ENCODE results near the gene MAGT1.
"Not testable (repeated sequence)": the region's sequence is repeated elsewhere in the genome, so short reads cannot be mapped to it uniquely, and the experiment has no call there.

The MAGT1 gene
- total RNA-seq, result 67.3 to 81.8 reads per million in 2 donors

DNA sequence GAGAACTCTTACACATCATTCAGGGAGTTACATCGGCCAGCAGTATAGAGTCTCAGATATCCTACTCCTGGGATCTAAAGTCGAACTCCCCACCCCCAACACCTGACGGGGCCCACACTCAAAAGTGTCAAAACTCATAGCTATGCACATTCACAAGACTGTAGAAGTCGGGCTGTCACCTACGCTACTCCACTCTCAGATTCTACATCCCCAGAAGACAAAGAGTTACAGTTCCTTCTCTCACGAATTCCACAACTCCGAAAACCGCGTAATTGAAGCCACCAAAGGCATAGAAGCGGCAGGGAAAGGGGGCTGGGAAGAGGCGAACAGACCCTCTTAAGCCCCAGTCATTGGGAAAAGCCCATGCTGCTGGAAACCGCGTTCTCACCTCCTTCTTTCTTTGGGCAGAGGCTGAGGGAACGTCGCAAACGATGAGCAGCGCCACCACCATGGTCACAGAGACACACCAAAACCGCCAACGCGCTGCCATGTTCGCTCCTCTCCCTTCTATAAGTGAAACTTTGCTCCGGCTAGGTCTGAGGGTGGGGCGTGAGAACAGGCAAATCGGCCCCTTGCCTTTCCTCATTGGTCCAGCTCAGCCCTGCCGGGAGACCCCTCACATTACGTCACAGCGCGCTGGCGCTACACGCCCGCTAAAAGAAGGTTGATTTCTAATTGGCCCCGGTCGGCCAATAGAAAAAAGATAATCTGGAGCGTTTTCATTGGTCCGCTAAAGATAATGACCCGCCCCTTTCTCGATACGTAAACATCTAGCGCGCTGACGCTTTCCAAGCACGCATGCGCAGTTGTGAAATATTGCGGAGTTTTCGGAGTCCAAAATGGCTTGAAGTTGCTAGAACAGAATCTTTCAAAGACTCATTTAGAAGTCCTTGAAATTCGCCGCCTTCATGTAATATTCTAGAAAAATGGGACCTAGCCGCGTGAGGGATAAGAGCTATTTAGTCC is at the start of gene MAGT1:
MAGT1 (minus strand) TSS at position 515 of the 966 bp plus-strand sequence; CDS start at position 490, 25 bp downstream.
- peak; percentile 62 to 98 (median 86) for DNase-seq

DNA sequence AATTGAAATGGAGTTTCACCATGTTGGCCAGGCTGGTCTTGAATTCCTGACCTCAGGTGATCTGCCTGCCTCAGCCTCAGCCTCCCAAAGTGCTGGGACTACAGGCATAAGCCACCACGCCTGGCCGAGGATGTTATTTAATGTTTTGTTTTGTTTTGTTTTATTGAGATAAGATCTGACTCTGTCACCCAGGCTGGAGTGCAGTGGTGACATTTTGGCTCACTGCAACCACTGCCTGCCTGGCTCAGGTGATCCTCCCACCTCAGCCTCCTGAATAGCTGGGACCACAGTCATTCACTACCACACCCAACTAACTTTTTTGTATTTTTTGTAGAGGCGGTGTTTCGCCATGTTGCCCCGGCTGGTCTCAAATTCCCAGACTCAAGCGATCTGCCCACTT is 49.8 kb upstream of the MAGT1 start:
- peak in 1 of 5 experiments; percentile 41 for DNase-seq

DNA sequence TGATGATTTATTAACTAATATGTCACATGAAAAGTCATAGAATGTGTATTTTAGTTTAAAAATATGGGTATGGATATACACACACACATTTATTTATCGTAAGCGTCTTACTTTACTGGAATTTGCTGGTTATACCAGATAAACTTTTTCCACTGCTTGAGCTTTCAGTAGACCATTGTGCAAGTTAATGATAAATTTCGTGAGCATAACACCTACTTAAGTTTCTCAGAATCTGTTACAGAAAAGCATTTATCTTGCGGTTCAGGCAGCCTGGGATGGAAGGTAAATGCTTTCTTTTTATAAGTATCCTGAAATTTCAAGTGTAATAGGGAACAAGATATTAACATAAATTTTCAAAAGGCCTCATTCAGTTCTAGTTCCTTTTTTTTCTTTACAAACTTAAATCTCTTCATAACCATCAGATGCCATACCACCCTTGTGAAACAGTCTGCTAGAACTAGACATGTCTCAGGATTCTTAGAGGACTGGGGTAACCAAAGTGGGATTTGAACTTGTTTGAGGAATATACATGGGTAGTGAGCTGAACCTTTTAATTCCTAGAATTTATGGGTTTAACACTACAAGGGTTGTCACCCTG is 42.9 kb upstream of the MAGT1 start:
- no peak for DNase-seq

DNA sequence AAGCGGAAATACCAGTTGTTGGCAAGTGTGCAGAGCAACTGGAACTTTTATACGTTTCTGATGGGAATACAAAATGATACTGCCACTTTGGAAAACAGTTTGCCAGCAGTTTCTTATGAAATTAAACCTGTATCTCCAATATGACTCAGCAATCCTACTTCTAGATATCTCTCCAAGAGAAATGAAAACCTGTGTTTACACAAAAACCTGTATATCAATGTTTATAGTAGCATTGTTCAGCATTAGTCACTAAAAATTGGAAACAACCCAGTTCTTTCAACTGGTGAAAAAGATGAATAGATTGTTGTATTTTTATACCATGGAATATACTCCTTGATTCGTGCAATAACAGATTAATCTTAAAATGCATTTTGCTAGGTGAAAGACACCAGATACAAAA is 42.1 kb upstream of the MAGT1 start:
- DNase-seq, result no peak

DNA sequence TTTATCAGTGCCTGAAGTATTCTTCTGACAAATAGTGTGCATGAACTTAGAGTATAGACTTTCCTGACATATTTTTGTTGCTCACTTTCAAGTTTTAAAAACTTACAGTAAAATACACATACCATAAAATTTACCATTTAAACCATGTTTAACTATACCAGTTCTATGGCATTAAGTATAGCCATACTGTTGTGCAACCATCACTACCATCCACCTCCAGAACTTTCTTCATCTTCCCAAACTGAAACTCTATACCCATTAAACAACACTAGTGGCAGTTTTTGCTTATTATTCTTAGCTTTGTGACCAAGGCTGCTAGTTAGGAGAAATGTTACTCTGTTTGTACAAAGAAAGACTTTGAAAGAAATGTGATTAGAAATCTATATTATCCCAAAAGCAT is 41.1 kb upstream of the MAGT1 start:
- no peak for DNase-seq

DNA sequence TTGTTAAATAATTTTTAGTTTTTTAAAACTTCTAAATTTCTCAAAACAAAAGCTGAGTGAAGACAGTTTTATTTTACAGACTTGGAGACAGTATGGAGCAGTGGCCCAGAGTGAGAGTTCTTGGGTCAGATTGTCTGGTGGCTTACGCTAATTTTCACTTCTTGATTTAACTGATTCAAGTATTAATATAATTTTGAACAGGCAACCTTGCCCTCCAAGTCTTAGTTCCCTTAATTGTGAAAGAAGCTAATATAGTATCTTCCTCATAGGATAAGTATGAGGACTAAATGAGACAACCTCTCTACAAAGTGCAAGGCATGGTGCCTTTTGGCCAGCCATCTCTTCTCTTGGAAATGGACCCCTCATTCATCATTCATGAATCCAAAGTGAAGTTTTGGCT is 40.7 kb upstream of the MAGT1 start:
- no peak for DNase-seq

DNA sequence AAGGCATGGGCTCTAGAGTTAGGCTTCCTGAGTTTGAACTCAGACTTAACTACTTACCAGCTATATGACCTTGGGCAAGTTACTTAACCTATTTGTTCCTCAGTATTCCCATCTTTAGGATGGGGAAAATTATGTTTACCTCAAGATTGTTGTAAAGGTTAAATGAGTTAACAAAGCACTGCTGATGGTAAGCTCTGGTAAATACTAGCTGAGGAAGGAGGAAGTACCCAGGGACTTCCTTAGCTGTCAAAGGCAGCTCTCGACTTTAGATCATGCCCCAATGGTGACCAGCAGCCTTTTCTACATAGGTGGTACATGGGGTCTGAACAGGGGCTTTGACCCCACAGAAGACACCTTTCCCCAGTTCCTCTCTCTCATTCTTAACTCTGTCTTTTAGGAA is 35.3 kb upstream of the MAGT1 start:
- DNase-seq, result no peak

DNA sequence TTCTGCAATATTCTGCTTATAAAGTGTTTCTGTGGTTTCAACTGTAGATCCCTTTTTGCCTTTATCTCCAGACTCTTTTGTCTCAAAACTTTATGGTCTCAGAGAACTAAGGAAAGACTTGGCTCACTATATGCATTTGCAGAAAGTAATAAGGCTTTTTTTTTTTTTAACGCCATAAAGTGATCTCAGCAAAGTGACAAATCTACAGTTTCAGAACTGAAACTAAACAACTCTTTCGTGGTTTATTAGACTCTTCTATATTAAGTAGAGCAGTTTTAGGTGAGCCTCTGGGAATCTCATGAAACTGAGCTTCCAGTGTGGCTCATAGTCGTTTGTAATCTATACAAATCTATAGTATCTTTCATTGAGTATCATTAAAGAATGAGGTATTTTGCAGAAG is 30.5 kb upstream of the MAGT1 start:
- peak in 1 of 5 experiments; percentile 22 for DNase-seq

DNA sequence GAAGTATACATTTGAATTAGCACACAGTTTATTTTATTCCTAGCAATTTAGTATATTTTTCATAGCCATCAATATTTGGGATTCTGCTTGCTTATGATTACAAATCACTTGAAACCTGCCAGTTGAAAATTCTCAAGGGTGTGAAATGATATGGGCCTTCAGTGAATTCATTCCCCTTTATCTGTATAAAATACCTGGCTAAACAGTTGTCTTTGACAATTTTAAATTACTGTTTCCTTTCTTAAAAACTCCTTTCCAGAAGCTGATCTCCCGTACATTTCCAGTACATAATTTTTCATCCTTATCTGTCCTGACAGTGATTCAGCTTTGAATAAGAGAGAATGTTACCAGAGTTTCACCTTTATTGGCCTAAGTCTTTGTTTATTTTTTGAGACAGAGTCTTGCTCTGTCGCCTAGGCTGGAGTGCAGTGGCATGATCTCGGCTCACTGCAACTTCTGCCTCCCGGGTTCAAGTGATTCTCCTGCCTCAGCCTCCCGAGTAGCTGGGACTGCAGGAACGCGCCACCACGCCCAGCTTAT is 29.2 kb upstream of the MAGT1 start:
- DNase-seq, result no peak

DNA sequence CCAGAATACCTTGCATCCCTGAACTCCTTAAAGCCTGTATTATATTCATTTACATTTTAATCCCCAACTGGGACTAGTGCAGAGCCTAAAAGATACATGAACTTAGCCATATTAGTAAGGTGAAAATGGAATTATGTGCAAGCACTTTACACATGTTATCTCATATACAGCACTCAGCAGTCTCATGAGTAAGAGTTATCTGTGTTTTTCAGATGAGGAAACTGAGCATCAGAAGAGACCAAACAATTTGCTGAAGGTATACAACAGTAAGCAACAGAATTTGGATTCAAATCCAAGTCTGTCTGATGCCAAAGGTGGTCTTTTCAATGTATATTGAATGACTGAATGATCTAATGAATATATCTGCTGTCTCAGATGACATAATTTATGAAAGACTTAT is 27.6 kb upstream of the MAGT1 start:
- no peak for DNase-seq

DNA sequence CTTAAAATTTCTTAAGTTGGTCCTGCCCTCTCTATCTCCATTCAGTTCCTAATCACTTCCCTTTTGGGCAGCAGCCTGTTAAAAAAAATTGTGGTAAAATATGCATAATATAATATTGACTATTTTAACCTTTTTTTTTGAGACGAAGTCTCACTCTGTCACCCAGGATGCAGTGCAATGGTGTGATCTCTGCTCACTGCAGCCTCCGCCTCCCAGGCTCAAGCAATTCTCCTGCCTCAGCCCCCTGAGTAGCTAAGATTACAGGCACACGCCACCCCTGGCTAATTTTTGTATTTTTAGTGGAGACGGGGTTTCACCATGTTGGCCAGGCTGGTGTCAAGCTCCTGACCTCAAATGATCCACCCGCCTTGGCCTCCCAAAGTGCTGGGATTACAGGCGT is 24.1 kb upstream of the MAGT1 start:
- not testable (repeated sequence) for DNase-seq

DNA sequence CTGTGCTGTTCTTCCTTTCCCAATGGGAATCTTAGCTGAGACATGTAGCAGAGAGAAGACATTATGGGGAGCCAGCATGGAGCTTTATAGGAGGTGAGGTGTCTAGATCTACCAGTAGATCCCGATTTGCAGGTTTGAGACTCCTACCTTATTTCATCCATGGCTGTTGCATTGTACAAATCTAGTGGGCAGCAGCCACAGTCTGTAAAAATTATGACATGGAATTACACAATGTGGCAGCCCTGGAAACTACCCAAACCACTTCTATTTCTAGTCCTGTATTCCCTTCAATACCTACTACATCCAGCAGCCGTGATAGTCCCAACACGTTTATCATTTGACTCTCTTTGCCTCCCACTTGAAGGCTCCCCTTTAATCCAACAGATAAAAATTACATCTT is 23.3 kb upstream of the MAGT1 start:
- no peak for DNase-seq

DNA sequence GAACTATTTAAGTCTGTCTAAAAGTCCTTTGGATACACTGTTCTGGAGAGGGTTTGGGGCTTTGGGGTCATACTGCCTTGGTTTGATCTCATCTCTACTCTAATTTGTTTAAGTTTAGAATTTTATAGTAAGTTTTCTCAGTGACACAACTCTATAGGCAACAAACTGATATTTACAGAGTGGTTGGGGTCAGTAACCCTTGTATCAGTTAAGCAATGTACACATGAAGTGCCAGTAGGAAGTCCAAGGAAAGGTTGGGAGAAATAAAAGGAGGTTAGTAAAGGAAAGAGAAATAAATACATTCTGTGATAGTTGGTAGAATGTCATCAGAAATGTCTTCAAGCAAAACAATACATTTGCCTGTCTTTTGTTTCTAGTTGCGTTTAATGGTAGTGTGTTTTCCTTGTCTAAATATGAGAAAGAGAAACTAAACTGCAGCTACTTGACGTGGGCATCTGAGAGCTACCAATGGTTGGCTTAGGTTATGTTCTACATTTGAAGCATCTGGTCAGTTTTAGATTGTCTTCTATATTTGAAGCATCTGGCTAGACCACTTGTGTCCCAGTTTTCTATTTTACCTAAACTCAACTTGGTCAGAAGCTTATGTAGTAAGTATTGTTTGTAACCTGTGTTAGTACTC is 22.2 kb upstream of the MAGT1 start:
- peak in 1 of 5 experiments; percentile 19 for DNase-seq

DNA sequence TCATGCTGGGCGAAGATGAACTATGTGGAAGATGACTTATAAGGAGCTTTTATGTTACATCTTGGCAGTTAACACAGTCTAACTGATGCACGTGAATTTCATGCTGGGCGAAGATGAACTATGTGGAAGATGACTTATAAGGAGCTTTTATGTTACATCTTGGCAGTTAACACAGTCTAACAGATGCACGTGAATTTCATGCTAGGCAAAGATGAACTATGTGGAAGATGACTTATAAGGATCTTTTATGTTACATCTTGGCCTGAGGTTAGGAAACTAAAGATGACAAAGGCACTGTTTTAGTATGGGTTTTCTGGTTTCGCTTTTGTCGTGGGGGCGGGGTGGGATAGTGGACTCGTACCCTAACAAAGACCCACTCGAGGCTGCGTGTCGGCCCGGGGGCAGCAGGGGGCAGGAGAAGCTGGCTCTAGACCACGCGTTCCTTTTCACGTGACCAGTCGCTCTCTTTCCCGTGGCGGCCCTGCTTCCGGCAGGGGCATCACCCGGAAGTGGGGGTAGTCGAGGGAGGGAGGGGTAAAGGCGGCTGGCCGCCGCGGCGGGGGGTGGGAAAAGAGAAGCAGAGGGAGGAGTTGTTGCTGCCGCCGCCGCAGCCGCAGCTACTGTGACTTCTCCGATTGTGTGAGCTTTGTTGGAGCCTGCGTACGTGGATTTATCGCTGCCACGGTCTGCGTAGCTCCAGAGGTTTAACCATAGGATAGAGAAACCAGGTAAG is 15.0 kb upstream of the MAGT1 start, which contains the start of gene ATP7A:
ATP7A (plus strand) TSS at position 586 of the 733 bp plus-strand sequence. CDS start 60,949 bp downstream, outside the sequence.
- peak; percentile 70 to 97 (median 87) for DNase-seq

DNA sequence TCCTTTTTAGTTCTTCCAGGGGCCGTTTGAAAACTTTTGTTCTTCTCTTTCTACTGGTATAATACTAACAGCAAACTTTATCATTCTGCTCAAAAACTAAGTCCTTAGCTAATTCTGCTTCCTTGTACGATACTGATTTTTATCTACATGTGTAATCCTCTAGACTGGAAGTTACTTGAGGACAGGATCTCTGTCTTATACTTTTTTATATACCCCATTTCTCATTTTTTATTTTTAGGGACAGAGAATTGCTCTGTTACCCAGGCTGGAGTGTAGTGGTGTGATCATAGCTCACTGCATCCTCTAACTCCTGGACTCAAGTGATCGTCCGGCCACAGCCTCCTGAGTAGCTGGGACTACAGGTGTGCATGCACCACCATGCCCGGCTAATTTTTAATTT is 6.3 kb upstream of the MAGT1 start:
- DNase-seq, result no peak

DNA sequence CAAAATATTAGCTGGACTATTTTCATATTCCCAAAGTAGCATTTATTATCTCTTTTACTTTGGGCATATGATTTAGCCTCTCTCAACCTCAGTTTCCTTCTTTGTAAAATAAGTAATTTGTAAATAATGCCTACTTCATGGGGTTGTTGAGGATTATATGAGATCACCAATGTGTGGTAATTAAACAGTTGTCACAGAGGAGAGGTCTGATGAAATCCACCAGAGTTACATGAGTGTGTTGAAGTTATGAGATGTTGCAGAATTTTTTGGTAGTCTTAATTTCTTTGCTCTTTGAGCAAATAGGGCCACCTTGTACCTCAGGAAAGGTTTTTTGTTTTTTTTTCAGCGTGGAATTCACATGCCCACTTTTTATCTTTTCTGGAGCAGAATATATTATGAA is 5.5 kb upstream of the MAGT1 start:
- DNase-seq, result no peak

DNA sequence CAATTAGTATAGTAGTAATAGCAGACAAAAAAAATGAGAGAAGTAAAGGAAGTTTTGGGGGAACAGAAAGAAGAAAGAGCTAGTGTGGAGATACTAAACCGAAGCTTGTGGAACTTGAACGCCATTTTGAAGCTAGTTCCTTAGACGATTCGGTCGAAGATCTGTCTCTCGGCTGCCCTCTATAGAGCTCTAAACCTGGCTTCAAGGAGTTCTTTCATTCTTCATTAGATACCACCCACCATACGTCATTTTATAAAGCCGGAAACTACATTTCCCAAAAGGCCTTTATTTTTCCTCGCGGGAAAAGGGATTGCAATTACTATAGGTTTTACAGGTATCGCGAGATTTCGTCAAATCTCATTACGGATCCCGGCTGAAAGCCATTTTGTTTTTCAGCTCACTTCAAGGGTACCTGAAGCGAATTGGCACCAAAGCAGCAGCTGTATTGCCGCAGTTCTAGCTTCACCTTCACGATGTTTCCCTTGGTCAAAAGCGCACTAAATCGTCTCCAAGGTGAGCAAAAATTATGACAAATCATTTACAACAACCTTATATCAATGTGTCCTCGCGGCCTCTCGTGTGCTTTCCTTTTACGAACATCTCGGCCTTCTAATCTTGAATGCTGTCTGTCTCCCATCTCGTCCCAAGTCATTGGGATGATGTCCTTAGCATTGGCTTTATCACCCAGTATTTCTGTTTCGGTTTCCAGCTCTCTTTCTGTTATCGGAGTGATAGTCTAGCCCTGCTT is 4.0 kb upstream of the MAGT1 start, which contains the start of gene COX7B:
COX7B (plus strand) TSS at position 388 of the 748 bp plus-strand sequence; CDS start at position 474, 86 bp downstream.
- peak in 4 of 5 experiments; percentile 22 to 95 (median 65) for DNase-seq

DNA sequence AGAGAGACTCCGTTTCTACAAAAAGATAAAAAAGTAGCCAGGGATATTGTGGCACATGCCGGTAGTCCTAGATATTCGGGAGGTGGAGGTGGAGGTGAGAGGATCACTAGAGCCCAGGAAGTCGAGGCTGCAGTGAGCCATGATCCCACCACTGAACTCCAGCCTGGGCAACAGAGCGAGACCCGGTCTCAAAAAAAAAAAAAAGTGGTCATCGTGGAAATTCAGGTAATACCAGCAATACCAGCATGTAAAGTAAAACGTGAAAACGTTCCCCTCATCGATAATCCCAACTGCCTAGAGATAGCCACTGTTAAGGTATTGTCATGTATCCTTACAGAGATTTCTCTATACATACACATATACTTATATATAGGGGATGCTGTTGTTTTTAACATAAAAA is 1.5 kb downstream of the MAGT1 start:
- DNase-seq, result no peak

DNA sequence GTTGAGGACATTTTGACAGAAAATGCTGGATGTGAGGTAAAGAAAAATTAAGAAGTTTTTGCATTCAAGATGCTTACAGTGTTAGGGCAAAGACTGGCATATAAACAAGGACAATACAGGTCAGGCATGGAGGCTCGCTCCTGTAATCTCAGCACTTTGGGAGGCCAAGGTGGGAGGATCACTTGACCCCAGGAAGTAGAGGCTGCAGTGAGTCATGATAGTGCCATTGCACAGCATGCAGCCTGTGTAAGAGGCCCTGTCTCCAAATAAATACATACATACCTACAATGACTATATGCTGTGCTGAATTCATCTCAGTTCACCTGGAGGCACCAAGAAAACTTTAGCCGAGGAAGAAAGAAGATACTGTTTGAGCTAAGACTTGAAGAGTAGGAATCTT is 2.3 kb downstream of the MAGT1 start:
- DNase-seq, result no peak

DNA sequence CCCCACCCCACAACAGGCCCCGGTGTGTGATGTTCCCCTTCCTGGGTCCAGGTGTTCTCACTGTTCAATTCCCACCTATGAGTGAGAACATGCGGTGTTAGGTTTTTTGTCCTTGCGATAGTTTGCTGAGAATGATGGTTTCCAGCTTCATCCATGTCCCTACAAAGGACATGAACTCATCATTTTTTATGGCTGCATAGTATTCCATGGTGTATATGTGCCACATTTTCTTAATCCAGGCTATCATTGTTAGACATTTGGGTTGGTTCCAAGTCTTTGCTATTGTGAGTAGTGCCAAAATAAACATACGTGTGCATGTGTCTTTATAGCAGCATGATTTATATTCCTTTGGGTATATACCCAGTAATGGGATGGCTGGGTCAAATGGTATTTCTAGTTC is 13.8 kb downstream of the MAGT1 start:
- not testable (repeated sequence) for DNase-seq

DNA sequence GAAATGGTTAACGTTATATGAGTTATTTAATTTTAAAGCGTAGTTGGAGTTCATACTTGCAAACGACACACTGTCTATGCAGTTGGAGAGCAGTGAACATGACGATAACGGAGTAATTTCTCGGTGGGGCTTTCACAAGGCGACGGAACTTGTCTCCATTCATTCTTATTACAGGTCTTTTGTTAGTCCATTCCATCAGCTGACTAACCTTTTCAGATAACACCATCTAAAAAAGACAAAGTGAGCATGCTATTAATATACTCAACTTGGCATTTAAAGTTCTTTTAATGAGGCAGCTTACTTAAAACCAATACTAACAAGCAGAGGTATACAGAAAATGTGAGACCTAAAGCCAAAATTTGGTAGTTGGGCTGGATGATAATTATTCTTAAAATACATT is 19.9 kb downstream of the MAGT1 start:
- no peak for DNase-seq

Data from T-helper 2 cell (primary cell).